CD4-positive, alpha-beta T cell treated with Interleukin-15 for 4 hours (primary cell): ENCODE data around the gene SHISA5.

Source experiments
- DNase-seq: peaks from one replicate; pipeline ENCODE4 v3.0.0-alpha.2; 2020; ENCODE audit warnings: low spot score

The SHISA5 gene

DNA sequence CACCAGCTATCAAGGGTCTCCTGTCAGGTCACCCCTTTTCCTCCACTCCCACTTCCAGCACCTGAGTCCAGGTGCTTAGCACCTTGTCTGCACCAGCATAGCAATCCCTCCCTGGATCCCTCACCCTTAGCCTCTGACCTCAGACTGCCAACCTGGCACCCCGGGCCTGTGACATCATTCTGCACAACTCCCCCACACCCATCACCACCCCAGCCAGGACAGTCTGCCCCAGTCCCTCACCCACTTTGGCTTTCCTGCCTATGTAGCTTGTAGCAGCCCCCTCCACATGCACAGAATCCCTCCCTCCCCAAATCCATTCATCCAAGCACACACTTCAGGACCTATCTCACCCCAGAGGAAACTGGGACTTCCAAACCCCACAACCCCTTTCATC lies 73.3 kb downstream of the SHISA5 start:
- DNase-seq = no peak

GRCh38 chr3:48429960-48430707 lies 73.8 kb downstream of the SHISA5 start, which contains the start of gene PLXNB1:
TSS of gene PLXNB1 (minus strand) at chr3:48430086. CDS start at chr3:48424611, 5,475 bp downstream.
- no peak for DNase-seq

GRCh38 chr3:48429317-48429959 lies 74.5 kb downstream of the SHISA5 start:
- peak; percentile 58 for DNase-seq

DNA sequence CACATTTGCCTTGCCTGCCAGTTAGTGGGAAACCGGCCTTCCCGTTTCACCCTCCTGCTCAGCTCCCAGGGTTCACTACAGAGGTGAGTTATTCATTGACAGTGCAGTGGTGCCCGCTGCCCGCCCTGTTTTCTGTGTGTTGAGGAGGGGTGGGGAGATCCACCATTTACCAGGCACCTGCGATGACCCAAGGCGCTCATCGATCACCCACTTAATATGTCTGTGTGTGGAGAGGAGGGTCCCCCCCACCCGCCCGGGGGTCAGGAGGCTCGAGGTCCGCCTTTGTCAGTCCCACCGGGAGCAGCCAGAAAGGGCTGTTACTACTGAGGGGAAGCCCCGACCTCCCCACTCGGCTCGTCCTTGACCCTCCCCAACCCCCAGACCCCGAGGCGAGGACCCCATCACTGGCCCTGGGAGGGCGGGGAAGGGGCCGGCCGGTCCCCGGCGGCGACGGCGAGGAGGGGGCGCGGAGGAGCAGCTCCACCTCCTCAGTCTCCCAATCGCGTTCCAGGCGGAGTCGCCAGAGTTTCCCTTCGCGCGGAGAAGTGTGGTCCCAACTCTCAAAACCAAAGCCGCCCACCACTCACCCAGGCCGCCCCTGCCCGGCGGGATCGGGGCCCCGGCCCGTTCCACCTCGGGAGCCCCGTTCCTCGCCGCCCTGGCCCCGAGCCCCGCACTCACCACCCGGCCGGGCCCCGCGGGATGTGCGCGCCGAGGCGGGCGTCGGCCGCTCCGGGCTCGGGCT lies 75.2 kb downstream of the SHISA5 start:
- DNase-seq = no peak

DNA sequence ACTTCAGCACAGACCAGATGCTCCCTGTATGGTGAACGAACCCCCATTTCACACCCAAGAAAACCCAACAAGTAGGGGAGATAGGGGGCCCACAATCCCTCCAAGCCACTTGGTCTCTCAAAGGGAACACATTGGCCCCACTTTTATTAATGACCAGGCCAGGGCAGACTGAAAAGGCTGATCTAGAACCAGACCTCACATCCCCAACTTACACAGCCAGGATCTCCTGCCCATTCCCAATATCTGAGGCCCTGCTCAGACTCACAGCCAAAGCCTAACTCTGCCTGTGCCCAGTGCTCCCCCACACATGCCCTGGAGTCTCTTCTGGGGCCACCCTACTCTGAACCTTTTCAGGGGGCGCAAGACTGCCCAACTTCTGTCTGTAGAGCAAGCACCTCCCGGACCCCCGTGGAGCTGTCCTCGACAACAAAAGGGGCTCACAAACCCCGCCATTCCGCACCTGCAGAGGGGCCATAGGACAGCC lies 75.8 kb downstream of the SHISA5 start:
- DNase-seq = no peak

DNA sequence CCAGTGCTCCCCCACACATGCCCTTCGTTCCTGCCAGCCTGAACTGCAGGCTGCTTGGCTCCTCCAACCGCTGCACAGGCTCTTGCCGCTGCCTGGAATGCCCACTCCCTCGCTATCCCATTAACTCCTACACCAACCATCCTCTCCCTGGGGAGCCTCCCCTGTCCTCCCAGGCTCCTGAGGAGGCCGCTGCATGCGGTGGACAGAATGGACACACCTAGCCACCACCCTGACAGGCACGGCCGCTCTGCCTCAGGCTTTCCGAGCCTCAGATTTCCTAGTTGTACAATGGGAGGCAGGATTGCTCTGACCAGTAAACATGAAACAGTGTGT lies 76.4 kb downstream of the SHISA5 start:
- DNase-seq = no peak

DNA sequence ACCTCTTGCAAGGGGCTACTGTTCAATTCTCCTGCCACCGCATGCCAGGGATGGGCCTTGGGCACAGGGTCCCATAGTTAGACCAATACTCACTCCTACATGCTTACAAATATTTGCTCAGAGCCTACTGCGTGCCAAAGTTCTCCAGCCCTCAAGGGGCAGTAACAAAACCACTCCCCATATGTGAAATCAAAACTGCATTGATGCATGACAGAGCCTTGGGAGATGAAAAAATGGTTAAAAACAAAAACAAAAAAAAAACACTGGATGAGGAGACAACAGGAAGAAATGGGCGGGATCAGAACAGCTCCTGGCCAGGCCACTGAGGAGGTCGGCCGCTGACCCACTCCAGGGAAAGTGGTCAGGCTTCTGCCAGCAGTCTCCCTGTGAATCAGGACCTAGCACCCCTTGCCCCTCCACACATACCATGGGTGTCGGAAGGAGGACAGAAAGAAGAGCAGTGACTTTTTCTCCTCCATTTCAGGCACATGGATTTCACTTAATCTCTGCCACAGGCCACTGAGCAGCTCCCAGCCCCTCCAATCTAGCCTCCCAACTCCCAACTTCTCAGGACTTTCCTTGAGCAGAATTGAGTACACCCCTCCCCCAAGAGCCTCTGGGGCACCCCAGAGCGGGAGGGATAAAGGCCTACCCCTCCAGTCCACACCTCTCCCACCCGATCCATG lies 76.9 kb downstream of the SHISA5 start:
- DNase-seq = no peak

DNA sequence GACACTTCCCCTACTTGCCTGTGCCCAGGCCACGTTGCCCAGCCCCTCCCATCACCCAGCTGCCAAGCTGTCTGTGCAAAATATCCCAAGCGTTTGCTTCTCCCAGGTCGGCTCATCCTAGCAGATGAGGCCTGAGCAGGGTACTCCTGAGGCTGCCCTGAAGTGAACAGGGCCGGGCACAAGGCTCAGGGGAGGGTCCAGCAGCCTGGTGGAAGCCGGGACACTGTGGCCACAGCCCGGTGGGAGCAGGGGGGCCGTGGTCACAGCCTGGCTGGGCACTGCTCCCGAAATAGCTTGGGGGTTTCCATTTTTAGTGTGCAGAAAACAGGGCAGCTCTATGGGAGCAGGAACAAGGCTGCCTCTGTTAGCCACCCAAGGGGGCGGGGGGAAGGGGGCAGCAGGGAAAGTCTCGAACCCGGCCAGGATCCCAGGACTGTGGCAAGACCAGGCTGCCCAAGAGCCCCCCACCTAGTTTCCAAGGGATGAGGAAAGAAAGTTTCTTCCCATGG lies 77.5 kb downstream of the SHISA5 start:
- DNase-seq = no peak

GRCh38 chr3:48425281-48425812 lies 78.6 kb downstream of the SHISA5 start:
- no peak for DNase-seq

GRCh38 chr3:48423883-48424695 lies 79.9 kb downstream of the SHISA5 start:
- DNase-seq = no peak

- no peak for DNase-seq
Measured at GRCh38 chr3:48423241-48423882, 80.6 kb downstream of the SHISA5 start.

DNA sequence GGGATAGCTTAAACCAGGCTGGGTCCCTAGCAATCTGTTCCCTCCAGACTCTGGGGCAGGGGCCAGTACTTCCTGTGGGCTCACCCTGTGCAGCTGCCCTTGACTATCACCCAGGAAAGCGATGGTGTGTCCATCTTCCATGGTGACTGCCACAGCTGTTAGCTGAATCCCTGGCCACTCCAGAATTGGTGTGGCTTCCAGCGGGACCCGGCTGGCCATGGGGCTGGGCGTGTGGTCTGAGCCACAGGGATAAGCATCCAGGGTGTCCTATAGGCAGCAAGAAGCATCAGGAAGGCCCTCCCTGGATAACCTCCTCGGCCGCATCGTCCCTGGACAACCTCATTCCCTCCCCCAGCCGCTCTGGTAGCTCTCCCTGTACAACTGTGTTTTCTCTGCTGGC lies 81.3 kb downstream of the SHISA5 start:
- DNase-seq = no peak

DNA sequence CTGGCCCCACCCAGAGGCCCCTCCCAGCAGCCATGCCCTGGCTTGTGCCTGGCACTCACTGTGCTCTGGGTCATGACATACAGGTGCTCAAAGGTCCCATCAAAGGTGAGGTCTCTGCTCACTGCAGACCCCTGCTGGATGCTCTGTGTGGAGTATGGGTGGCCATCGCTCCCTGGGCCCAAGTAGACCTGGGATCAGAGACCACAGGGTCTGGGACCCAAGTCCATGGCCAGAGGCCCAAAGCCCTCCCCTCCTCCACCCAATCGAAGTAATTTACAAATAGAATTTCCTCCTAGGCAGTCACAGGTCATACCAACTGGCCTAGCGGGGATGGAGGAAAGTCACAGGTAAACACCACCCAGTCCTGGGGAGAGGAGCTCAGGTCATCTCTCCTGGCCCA lies 81.7 kb downstream of the SHISA5 start:
- no peak for DNase-seq

DNA sequence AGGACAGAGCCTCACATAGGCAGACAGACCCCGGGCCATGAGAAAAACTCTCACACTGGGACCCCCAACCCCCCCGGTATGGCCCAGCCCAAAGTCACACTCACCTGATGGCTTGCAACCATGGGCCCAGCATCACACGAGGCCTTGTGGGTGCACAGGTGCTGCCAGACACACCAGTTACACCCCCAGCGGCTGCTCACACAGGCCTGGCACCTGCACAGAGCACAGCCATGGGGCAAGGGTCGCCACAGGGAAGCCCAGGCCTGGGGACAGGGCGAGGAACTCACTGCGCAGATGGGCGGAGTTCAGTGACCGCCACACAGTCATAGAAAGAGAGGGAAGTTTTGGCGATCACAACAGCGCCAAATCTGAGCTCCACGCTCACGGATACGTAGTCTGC lies 83.4 kb downstream of the SHISA5 start:
- DNase-seq = no peak

- no peak for DNase-seq
Measured at GRCh38 chr3:48419597-48419996, 84.4 kb downstream of the SHISA5 start.

DNA sequence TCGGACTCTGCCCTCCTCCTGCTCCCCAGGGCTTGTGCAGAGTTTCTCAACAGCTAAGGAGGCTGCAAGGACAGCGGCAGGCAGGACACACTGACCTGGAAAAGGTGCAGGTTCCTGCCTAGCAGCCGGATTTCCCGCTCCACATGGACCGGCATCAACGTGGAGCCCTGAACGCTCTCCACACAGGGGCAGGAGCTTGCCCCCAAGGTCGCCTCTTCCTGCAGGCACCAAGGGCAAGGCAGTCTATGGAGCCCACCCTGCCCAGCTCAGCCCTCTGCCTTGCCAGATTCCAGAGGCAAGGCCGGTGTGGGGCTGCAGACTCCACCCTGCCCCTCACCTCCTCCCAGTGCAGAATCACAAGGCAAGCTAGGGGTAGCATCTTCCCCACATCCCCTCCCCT lies 84.8 kb downstream of the SHISA5 start:
- no peak for DNase-seq

- no peak for DNase-seq
Measured at GRCh38 chr3:48418651-48419050, 85.3 kb downstream of the SHISA5 start.

DNA sequence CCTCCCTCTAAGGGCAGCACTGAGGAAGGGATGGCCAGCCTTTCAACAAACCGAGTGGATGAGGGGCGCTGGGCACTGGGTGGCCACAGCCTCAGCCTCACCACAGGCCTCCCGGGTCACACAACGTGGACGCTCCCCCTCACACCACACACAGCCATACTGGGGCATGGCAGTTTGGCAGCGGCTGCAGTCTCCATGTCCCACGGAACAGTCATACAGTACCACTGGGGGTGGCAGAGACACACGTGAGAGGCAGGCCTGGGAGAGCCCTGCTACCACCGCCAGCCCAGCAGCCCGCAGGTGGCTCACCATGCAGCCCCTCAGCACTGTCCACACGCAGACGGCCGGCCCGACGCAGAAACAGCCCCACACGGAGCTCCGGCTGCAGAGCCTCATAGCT lies 85.8 kb downstream of the SHISA5 start:
- no peak for DNase-seq
